Measurements from ENCODE around the gene SLCO3A1.

SLCO3A1 gene

GRCh38 chr15:91911844-91912243 lies 58.3 kb downstream of the SLCO3A1 start:
- DNase-seq (ENCODE audit: low read depth in 3 of 3): no peak

- no peak for DNase-seq (ENCODE audit: low read depth in 3 of 3)
Observed at GRCh38 chr15:91912336-91912735, 58.8 kb downstream of the SLCO3A1 start.

GRCh38 chr15:91913560-91913959 lies 60.1 kb downstream of the SLCO3A1 start:
- no peak for DNase-seq (ENCODE audit: low read depth in 3 of 3)

- DNase-seq (ENCODE audit: low read depth in 3 of 3): no peak
Observed at GRCh38 chr15:91915576-91915975, 62.1 kb downstream of the SLCO3A1 start.

GRCh38 chr15:91916051-91916450 lies 62.5 kb downstream of the SLCO3A1 start:
- no peak for DNase-seq (ENCODE audit: low read depth in 3 of 3)

- DNase-seq (ENCODE audit: low read depth in 3 of 3): no peak
Observed at GRCh38 chr15:91917686-91918360, 64.3 kb downstream of the SLCO3A1 start.

- DNase-seq (ENCODE audit: low read depth in 3 of 3): no peak
Observed at GRCh38 chr15:91919014-91919534, 65.6 kb downstream of the SLCO3A1 start.

- DNase-seq (ENCODE audit: low read depth in 3 of 3): no peak
Observed at GRCh38 chr15:91921188-91921842, 67.8 kb downstream of the SLCO3A1 start.

GRCh38 chr15:91921843-91922198 lies 68.3 kb downstream of the SLCO3A1 start:
- no peak for DNase-seq (ENCODE audit: low read depth in 3 of 3)

GRCh38 chr15:91922646-91923547 lies 69.4 kb downstream of the SLCO3A1 start:
- no peak for DNase-seq (ENCODE audit: low read depth in 3 of 3)

GRCh38 chr15:91924183-91924582 lies 70.7 kb downstream of the SLCO3A1 start:
- no peak for DNase-seq (ENCODE audit: low read depth in 3 of 3)

GRCh38 chr15:91924837-91925495 lies 71.5 kb downstream of the SLCO3A1 start:
- no peak for DNase-seq (ENCODE audit: low read depth in 3 of 3)

GRCh38 chr15:91925794-91926193 lies 72.3 kb downstream of the SLCO3A1 start:
- no peak for DNase-seq (ENCODE audit: low read depth in 3 of 3)

- DNase-seq (ENCODE audit: low read depth in 3 of 3): no peak
Observed at GRCh38 chr15:91926908-91927270, 73.4 kb downstream of the SLCO3A1 start.

GRCh38 chr15:91927585-91927984 lies 74.1 kb downstream of the SLCO3A1 start:
- no peak for DNase-seq (ENCODE audit: low read depth in 3 of 3)

- DNase-seq (ENCODE audit: low read depth in 3 of 3): no peak
Observed at GRCh38 chr15:91928675-91929074, 75.2 kb downstream of the SLCO3A1 start.

GRCh38 chr15:91929509-91929908 lies 76.0 kb downstream of the SLCO3A1 start:
- no peak for DNase-seq (ENCODE audit: low read depth in 3 of 3)

- DNase-seq (ENCODE audit: low read depth in 3 of 3): no peak
Observed at GRCh38 chr15:91930092-91930491, 76.6 kb downstream of the SLCO3A1 start.

GRCh38 chr15:91936182-91936775 lies 82.8 kb downstream of the SLCO3A1 start:
- no peak for DNase-seq (ENCODE audit: low read depth in 3 of 3)

- DNase-seq (ENCODE audit: low read depth in 3 of 3): no peak
Observed at GRCh38 chr15:91936927-91937326, 83.4 kb downstream of the SLCO3A1 start.

GRCh38 chr15:91938136-91938535 lies 84.6 kb downstream of the SLCO3A1 start:
- DNase-seq (ENCODE audit: low read depth in 3 of 3): no peak

Measured in stimulated activated CD4-positive, alpha-beta T cell treated with anti-CD3 and anti-CD28 coated beads, TNF-alpha, amount 100 ng/mL, for 4 hours (primary cell).